Osteoblast (primary cell): Measurements from ENCODE around the gene KIAA0319L. TPM values are rescaled to one million over a fixed set of nuclear protein-coding genes. Genes with fewer than 3 reads are reported as not detected.

Experiments used
- DNase-seq: peaks from one replicate; pipeline ENCODE4 v3.0.0; 2011; ENCODE audit warnings: low spot score, mixed read lengths; ENCODE audit not compliant: insufficient read length; ENCODE audit errors: missing footprints
- H2AFZ ChIP-seq: 2 replicates; pipeline ENCODE4 v1.6.0; 2011; ENCODE audit warnings: mild to moderate bottlenecking, low read length
- H3K27ac ChIP-seq: 2 replicates; pipeline ENCODE4 v1.5.1; 2011; ENCODE audit warnings: mild to moderate bottlenecking, low read depth, low read length, moderate library complexity
- H3K27me3 ChIP-seq: 2 replicates; pipeline ENCODE4 v1.6.0; 2012; ENCODE audit warnings: mild to moderate bottlenecking, control low read depth, inconsistent platforms, low read length, moderate library complexity; ENCODE audit not compliant: insufficient read depth
- H3K36me3 ChIP-seq: 2 replicates; pipeline ENCODE4 v1.5.1; 2011; ENCODE audit warnings: mild to moderate bottlenecking, low read length, control low read depth, moderate library complexity; ENCODE audit not compliant: insufficient read depth
- H3K4me1 ChIP-seq: 2 replicates; pipeline ENCODE4 v1.5.1; 2011; ENCODE audit warnings: mild to moderate bottlenecking, low read length, control low read depth, moderate library complexity; ENCODE audit not compliant: insufficient read depth
- H3K4me2 ChIP-seq: 2 replicates; pipeline ENCODE4 v1.6.0; 2011; ENCODE audit warnings: mild to moderate bottlenecking, low read length; ENCODE audit not compliant: insufficient read depth
- H3K4me3 ChIP-seq: fragments of 200-600 bp; sonication (generic); 3 replicates; pipeline ENCODE4 v1.5.1; 2012; ENCODE audit warnings: mild to moderate bottlenecking, low read length, inconsistent platforms; ENCODE audit not compliant: insufficient read depth
- H3K79me2 ChIP-seq: 2 replicates; pipeline ENCODE4 v1.6.0; 2012; ENCODE audit warnings: mild to moderate bottlenecking, low read length, control low read depth, inconsistent platforms; ENCODE audit not compliant: insufficient read depth
- H3K9me3 ChIP-seq: 2 replicates; pipeline ENCODE4 v1.5.1; 2011; ENCODE audit warnings: low read depth, low read length, control low read depth
- H4K20me1 ChIP-seq: 2 replicates; pipeline ENCODE4 v1.6.0; 2012; ENCODE audit warnings: mild to moderate bottlenecking, low read length, control low read depth; ENCODE audit not compliant: insufficient read depth
- CTCF ChIP-seq: IDR thresholded peaks from 2 replicates; pipeline ENCODE4 v1.5.1; 2011; ENCODE audit warnings: mild to moderate bottlenecking, low read depth, low read length, moderate library complexity; ENCODE audit errors: extremely low read depth
- total RNA-seq: library from RNA; depleted of rRNA; stranded (reverse); fragments of >200 nt; gene quantifications from 2 replicates; pipeline ENCODE4 v1.2.3, GENCODE V29; 2012

Gene KIAA0319L
- total RNA-seq, 1 donor, result 44.9 TPM

GRCh38 chr1:35591211-35591610 lies 34.0 kb upstream of the KIAA0319L start:
- no peaks in the 10 kb centered on the region for H3K4me1 ChIP-seq
- H3K4me3 ChIP-seq, result no peak overlapping the region
- TF ChIP-seq CTCF, result no peak
- no peak overlapping the region for H3K27ac ChIP-seq
- no peak overlapping the region for H2AFZ ChIP-seq
- no peaks in the 10 kb centered on the region for H3K79me2 ChIP-seq
- H3K4me2 ChIP-seq, result no peak overlapping the region
- H3K9me3 ChIP-seq, result no peaks in the 10 kb centered on the region
- no peaks in the 10 kb centered on the region for H4K20me1 ChIP-seq
- H3K36me3 ChIP-seq, result no peaks in the 10 kb centered on the region
- H3K27me3 ChIP-seq, result no peaks in the 10 kb centered on the region
- no peak for DNase-seq

- no peaks in the 10 kb centered on the region for H3K36me3 ChIP-seq
- H3K9me3 ChIP-seq, result no peaks in the 10 kb centered on the region
- no peak for DNase-seq
- H3K4me1 ChIP-seq, result no peaks in the 10 kb centered on the region
- H3K27me3 ChIP-seq, result no peaks in the 10 kb centered on the region
- no peaks in the 10 kb centered on the region for H3K79me2 ChIP-seq
- no peak overlapping the region for H2AFZ ChIP-seq
- TF ChIP-seq CTCF, result no peak
- no peak overlapping the region for H3K27ac ChIP-seq
- no peak overlapping the region for H3K4me3 ChIP-seq
- H3K4me2 ChIP-seq, result no peak overlapping the region
- H4K20me1 ChIP-seq, result no peaks in the 10 kb centered on the region
Measured at GRCh38 chr1:35590476-35591040, 33.4 kb upstream of the KIAA0319L start.

- DNase-seq, result no peak
- H4K20me1 ChIP-seq, result no peaks in the 10 kb centered on the region
- H3K27me3 ChIP-seq, result no peaks in the 10 kb centered on the region
- no peak overlapping the region for H3K27ac ChIP-seq
- H3K4me3 ChIP-seq, result no peak overlapping the region
- H3K4me2 ChIP-seq, result no peak overlapping the region
- H3K79me2 ChIP-seq, result no peaks in the 10 kb centered on the region
- no peaks in the 10 kb centered on the region for H3K9me3 ChIP-seq
- TF ChIP-seq CTCF, result no peak
- no peak overlapping the region for H2AFZ ChIP-seq
- H3K36me3 ChIP-seq, result no peaks in the 10 kb centered on the region
- no peaks in the 10 kb centered on the region for H3K4me1 ChIP-seq
Measured at GRCh38 chr1:35589516-35590427, 32.6 kb upstream of the KIAA0319L start.

DNA sequence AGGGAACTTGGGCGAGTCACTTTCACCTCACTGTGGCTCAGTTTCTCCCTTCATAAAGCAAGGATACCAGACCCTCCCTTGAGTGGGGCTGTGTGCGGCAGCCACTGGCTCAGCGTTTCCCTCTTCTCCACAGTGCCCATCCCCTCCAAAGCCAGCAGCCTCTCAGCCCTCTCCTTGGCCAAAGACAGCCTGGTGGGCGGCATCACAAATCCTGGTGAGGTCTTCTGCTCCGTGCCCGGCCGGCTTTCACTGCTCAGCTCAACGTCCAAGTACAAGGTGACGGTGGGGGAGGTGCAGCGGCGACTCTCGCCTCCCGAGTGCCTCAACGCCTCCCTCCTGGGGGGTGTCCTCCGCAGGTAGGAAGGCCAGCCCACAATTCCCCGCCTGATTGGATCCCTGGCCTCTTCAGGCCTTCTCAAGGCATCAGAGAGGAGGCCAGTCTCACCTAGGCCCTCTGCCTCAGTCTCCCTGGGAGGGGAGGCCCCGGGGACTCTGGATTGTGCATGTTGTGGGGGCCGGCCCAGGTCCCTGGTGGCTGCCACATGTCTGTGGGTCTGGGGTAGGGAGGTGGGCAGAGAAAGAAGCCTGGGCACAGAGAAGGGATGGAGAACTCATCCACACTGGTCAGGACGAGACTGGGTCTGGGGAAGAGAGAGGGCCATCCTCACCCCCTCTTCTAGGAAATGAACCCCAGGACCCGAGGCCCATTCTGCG lies 31.2 kb upstream of the KIAA0319L start:
- Histone ChIP-seq H3K27me3 (no peaks in the 10 kb centered on the region), H3K79me2 (no peaks in the 10 kb centered on the region), H3K4me2 (no peak overlapping the region), H3K4me1 (no peaks in the 10 kb centered on the region), H3K9me3 (no peaks in the 10 kb centered on the region), H3K36me3 (no peaks in the 10 kb centered on the region), H2AFZ (no peak overlapping the region), H3K27ac (no peak overlapping the region), H3K4me3 (no peak overlapping the region), H4K20me1 (no peaks in the 10 kb centered on the region)
- peak; percentile 52 for DNase-seq
- TF ChIP-seq CTCF, result no peak
